ENCODE results near the gene SMC1A.

Gene SMC1A

DNA sequence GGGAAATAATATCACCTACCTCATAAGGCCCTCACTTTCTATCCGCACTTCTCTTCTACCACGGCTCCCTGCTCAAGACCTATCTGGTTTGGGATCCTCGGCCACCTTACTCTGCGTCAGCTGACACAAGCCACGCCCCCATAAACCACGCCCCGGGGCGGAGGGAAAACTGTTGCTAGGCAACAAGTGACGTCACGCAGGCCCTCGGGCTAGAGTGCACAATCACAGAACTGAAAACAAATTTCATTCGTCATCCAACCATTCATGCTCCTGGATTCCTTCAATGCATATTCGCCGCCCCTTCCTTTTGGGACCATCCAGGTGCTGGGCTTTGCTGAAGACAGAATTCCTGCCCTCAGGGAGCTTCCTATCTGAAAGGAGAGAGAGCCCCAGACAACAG lies 66.3 kb downstream of the SMC1A start:
- DNase-seq, result no peak
- Mint-ChIP-seq H3K4me3 (no peak overlapping the region), H3K9me3 (no peaks in the 10 kb centered on the region), H3K4me1 (ENCODE audit: low read depth in 2 of 2) (no peaks in the 10 kb centered on the region), H3K36me3 (ENCODE audit: insufficient read depth) (no peaks in the 10 kb centered on the region), H3K27me3 (no peaks in the 10 kb centered on the region), H3K27ac (no peak overlapping the region)
- no peak for ATAC-seq (replicated peaks)

DNA sequence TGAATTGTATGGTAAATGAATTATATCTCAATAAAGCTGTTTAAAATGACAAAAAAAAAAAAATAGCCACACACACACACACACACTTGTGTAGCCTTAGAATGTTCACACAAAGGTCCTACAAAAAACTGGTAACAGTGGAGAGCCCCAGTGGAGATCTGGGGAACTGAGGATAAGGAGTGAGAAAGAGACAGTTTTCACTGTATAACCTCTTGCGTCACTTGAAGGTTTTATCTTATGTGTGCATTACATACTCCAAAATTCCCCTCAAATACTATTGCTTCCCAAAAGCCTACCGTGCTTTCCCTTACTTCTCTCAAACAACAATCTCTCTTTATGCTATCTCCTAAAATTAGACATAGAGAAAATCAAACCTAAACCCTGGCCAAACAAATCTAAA lies 67.8 kb downstream of the SMC1A start:
- Mint-ChIP-seq H3K27ac (no peak overlapping the region), H3K9me3 (no peaks in the 10 kb centered on the region), H3K27me3 (no peaks in the 10 kb centered on the region), H3K36me3 (ENCODE audit: insufficient read depth) (no peaks in the 10 kb centered on the region), H3K4me3 (no peak overlapping the region), H3K4me1 (ENCODE audit: low read depth in 2 of 2) (no peaks in the 10 kb centered on the region)
- ATAC-seq (replicated peaks) (no peak), DNase-seq (no peak)

DNA sequence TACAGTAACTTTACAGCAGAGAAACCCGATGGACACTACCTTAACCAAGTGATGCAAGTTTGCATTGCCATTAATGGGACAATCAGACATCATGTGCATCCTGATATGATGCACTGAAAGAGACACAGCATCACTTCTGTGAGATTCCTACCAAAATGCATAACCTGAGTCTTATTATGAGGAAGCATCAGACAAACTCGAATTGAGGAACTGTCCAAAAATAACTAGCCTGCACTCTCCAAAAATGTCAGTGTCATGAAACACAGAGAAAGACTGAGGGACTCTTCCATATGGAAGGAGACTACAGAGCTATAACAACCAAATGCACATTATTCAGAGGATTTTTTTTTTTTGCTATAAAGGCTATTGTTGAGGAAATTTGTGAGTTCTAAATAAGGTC lies 74.5 kb downstream of the SMC1A start:
- Mint-ChIP-seq H3K36me3 (ENCODE audit: insufficient read depth) (no peaks in the 10 kb centered on the region), H3K9me3 (no peaks in the 10 kb centered on the region), H3K27me3 (no peaks in the 10 kb centered on the region), H3K4me1 (ENCODE audit: low read depth in 2 of 2) (no peaks in the 10 kb centered on the region), H3K4me3 (no peak overlapping the region), H3K27ac (no peak overlapping the region)
- DNase-seq (no peak), ATAC-seq (replicated peaks) (no peak)

GRCh38 chrX:53340852-53341645 lies 81.4 kb downstream of the SMC1A start:
- no peak overlapping the region for H3K27ac Mint-ChIP-seq
- H3K4me1 Mint-ChIP-seq (ENCODE audit: low read depth in 2 of 2), result no peaks in the 10 kb centered on the region
- no peak overlapping the region for H3K4me3 Mint-ChIP-seq
- H3K9me3 Mint-ChIP-seq, result no peaks in the 10 kb centered on the region
- ATAC-seq (replicated peaks) (no peak), DNase-seq (no peak)
- peaks cover 2% of the 10 kb centered on the region for H3K36me3 Mint-ChIP-seq (ENCODE audit: insufficient read depth)
- H3K27me3 Mint-ChIP-seq, result peaks cover 5 to 7% of the 10 kb centered on the region in 2 donors

DNA sequence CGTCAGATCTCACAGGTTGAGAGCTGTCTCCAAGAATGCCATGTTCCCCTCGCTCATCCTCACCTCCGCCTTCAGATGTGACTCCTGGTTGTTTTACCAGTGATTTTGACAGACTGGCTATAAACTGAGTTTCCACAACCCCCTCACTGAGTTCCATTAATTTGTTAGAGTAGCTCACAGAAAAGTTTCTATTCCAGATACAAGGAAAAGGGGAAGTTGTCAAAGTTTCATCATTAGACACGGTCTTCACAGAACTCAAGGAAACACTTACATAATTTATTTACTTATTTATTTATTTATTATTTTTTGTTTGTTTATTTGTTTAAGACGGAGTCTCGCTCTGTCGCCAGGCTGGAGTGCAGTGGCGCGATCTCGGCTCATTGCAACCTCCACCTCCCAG lies 85.4 kb downstream of the SMC1A start:
- DNase-seq (no peak), ATAC-seq (replicated peaks) (no peak)
- H3K4me3 Mint-ChIP-seq, result no peak overlapping the region
- peaks cover 17 to 34% of the 10 kb centered on the region in 2 donors for H3K27me3 Mint-ChIP-seq
- H3K9me3 Mint-ChIP-seq, result no peaks in the 10 kb centered on the region
- no peak overlapping the region for H3K27ac Mint-ChIP-seq
- no peaks in the 10 kb centered on the region for H3K4me1 Mint-ChIP-seq (ENCODE audit: low read depth in 2 of 2)
- peaks cover 2% of the 10 kb centered on the region for H3K36me3 Mint-ChIP-seq (ENCODE audit: insufficient read depth)

DNA sequence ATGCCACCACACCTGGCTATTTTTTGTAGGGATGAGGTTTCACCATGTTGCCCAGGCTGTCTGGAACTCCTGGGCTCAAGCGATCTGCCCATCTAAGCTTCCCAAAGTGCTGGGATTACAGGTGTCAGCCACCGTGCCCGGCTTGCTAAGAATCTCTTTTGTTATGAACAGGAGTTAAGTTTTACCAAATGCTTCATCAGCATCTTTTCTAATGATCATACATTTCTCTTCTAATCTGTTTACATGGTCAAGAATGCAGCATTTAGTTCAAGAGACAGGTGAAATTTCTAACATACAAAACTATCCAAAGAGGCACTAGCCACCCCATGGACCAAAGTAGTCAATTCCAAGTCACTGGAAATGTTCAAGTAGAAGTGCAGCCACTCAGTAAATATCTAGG lies 88.6 kb downstream of the SMC1A start:
- DNase-seq, result no peak
- no peaks in the 10 kb centered on the region for H3K9me3 Mint-ChIP-seq
- peaks cover 23 to 37% of the 10 kb centered on the region in 2 donors for H3K27me3 Mint-ChIP-seq
- H3K4me1 Mint-ChIP-seq (ENCODE audit: low read depth in 2 of 2), result no peaks in the 10 kb centered on the region
- no peaks in the 10 kb centered on the region for H3K36me3 Mint-ChIP-seq (ENCODE audit: insufficient read depth)
- H3K4me3 Mint-ChIP-seq, result no peak overlapping the region
- no peak overlapping the region for H3K27ac Mint-ChIP-seq
- ATAC-seq (replicated peaks), result no peak

DNA sequence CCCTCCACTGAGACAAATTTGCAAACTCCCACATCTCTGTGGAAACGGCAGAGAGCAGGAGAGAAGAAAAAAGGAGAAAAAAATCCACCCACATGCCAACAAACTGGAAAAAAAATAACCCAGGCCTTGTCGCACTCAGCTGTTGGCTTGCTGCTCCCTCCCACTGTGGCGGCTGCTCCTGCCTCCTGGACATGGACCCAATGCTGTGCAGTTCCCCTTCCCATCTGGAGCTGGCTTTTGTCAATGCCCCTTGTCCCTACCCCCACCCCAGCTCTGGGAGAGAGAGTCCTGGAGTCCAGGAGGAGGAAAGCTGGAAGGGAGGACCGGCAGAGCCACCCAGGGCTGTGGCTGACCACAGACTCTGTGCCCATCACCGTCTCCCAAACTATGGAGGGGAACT lies 90.2 kb downstream of the SMC1A start:
- ATAC-seq (replicated peaks) (no peak), DNase-seq (no peak)
- no peaks in the 10 kb centered on the region for H3K9me3 Mint-ChIP-seq
- no peaks in the 10 kb centered on the region for H3K36me3 Mint-ChIP-seq (ENCODE audit: insufficient read depth)
- no peak overlapping the region for H3K4me3 Mint-ChIP-seq
- no peak overlapping the region for H3K27ac Mint-ChIP-seq
- H3K4me1 Mint-ChIP-seq (ENCODE audit: low read depth in 2 of 2), result no peaks in the 10 kb centered on the region
- peaks cover 22 to 37% of the 10 kb centered on the region in 2 donors for H3K27me3 Mint-ChIP-seq

- Mint-ChIP-seq H3K4me3 (no peak overlapping the region), H3K36me3 (ENCODE audit: insufficient read depth) (no peaks in the 10 kb centered on the region), H3K4me1 (ENCODE audit: low read depth in 2 of 2) (no peaks in the 10 kb centered on the region), H3K27me3 (peaks cover 18 to 37% of the 10 kb centered on the region in 2 donors), H3K27ac (no peak overlapping the region), H3K9me3 (no peaks in the 10 kb centered on the region)
- ATAC-seq (replicated peaks) (no peak), DNase-seq (no peak)
These were observed 92.1 kb downstream of the SMC1A start for GRCh38 chrX:53330331-53330730.

DNA sequence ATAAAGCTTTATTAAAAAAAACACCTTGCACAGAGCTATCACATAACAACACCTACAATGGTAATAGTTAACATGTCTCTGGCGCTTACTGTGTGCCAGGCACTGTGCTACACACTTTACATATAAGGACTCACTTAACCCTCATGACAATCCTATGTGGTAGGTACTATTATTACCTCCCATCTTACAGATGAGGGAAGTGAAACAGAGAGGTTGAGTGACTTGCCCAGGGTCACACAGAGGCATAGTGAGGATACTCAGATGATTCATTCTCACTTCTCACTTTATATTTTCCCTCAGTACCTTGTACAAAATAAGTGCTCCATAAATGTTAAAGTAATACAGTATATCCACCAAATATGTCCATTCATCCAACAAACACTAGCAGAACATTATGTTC lies 97.7 kb downstream of the SMC1A start:
- Mint-ChIP-seq H3K27ac (no peak overlapping the region), H3K4me1 (ENCODE audit: low read depth in 2 of 2) (peaks cover 10 to 11% of the 10 kb centered on the region in 2 donors), H3K36me3 (ENCODE audit: insufficient read depth) (peaks cover 2% of the 10 kb centered on the region), H3K4me3 (no peak overlapping the region), H3K9me3 (no peaks in the 10 kb centered on the region), H3K27me3 (peaks cover 6 to 15% of the 10 kb centered on the region in 2 donors)
- no peak for DNase-seq
- no peak for ATAC-seq (replicated peaks)
